A549 (cell line): Measurements from ENCODE around the gene UGT8. TPM values are rescaled to one million over a fixed set of nuclear protein-coding genes. Genes with fewer than 3 reads are reported as not detected.

Experiments
- ATAC-seq, 2 experiments: fragments of 200-7000 bp in 1 of 2; fragments of >200 bp in 1 of 2; cut with Nextera tagmentation in 1 of 2; cut with Tn5 transposase in 1 of 2; 3 replicates each; pipeline versions ENCODE4 v1.8.0 to v1.9.1; 2018 to 2020; ENCODE audit warnings: mild to moderate bottlenecking in 1 of 2, moderate library complexity in 1 of 2
- CTCF ChIA-PET: fragments of 300-600 bp; sonication (Branson Sonifier 250); formaldehyde crosslinking; extraction: SDS; loops from one replicate; lab custom pipeline; 2021; ENCODE audit warnings: antibody characterized with exemption, inconsistent platforms; lab: Yijun Ruan, JAX
- POLR2A ChIA-PET: fragments of 350-600 bp; formaldehyde crosslinking; extraction: SDS; loops from one replicate; lab custom pipeline; 2021; ENCODE audit warnings: antibody characterized with exemption, inconsistent platforms; lab: Yijun Ruan, JAX
- DNase-seq, 2 experiments: peaks; one replicate each; pipeline versions ENCODE4 v3.0.0 to v3.0.0-alpha.2; 2011 to 2016; ENCODE audit warnings: low read depth in 1 of 2, low spot score in 1 of 2
- FAIRE-seq: peaks from 2 replicates; lab custom pipeline; 2011; peaks lifted over from hg19 to GRCh38; lab: Jason Lieb, UNC
- H3K27ac ChIP-seq, 2 experiments: fragments of >200 bp; sonication (Bioruptor Twin); formaldehyde crosslinking; 3 replicates each; pipeline ENCODE4 v1.5.1; 2016 to 2017
- H3K4me1 ChIP-seq: fragments of >200 bp; sonication (Bioruptor Twin); formaldehyde crosslinking; 3 replicates; pipeline ENCODE4 v1.6.1; 2016
- H3K4me2 ChIP-seq: fragments of >200 bp; sonication (Bioruptor Twin); formaldehyde crosslinking; 3 replicates; pipeline ENCODE4 v1.6.1; 2016
- H3K4me3 ChIP-seq: fragments of >200 bp; sonication (Bioruptor Twin); formaldehyde crosslinking; 3 replicates; pipeline ENCODE4 v1.5.1; 2016
- H3K9me3 ChIP-seq: fragments of >200 bp; sonication (Bioruptor Twin); formaldehyde crosslinking; 3 replicates; pipeline ENCODE4 v1.6.1; 2016
- BHLHE40 ChIP-seq: IDR thresholded peaks from 2 replicates; pipeline ENCODE4 v1.6.1; 2012; ENCODE audit warnings: low read depth, low read length, inconsistent platforms
- CBX8 ChIP-seq: fragments of 200-600 bp; sonication (generic); IDR thresholded peaks from 2 replicates; pipeline ENCODE4 v1.6.1; 2016
- CEBPB ChIP-seq, 2 experiments: fragments of >200 bp in 1 of 2; sonication (Bioruptor Twin) in 1 of 2; formaldehyde crosslinking in 1 of 2; IDR thresholded peaks; 2 replicates each; pipeline ENCODE4 v1.6.1; 2012 to 2016
- CHD2 ChIP-seq: fragments of 150-350 bp; IDR thresholded peaks from 2 replicates; pipeline ENCODE4 v1.6.1; 2014; ENCODE audit warnings: low read length; ENCODE audit not compliant: partially characterized antibody
- CHD4 ChIP-seq: fragments of 200-600 bp; sonication (generic); IDR thresholded peaks from 2 replicates; pipeline ENCODE4 v1.6.1; 2016; ENCODE audit warnings: antibody characterized with exemption, mild to moderate bottlenecking, borderline replicate concordance
- ESRRA ChIP-seq: fragments of 150-350 bp; IDR thresholded peaks from 2 replicates; pipeline ENCODE4 v1.6.1; 2014; ENCODE audit warnings: mild to moderate bottlenecking, low read length, borderline replicate concordance
- FOSB ChIP-seq: fragments of 250-450 bp; sonication (Bioruptor Pico); IDR thresholded peaks from 2 replicates; pipeline ENCODE4 v1.5.0; 2020; ENCODE audit warnings: mild to moderate bottlenecking, moderate library complexity
- FOSL2 ChIP-seq, 2 experiments: fragments of 450-650 bp in 1 of 2; fragments of >200 bp in 1 of 2; sonication (Bioruptor Twin) in 1 of 2; formaldehyde crosslinking; IDR thresholded peaks; 2 replicates each; pipeline versions ENCODE4 v1.5.0 to v1.6.1; 2016 to 2020; ENCODE audit warnings: mild to moderate bottlenecking in 1 of 2, moderate library complexity in 1 of 2
- HDAC2 ChIP-seq: fragments of 200-600 bp; sonication (generic); IDR thresholded peaks from 2 replicates; pipeline ENCODE4 v1.6.1; 2016
- HOXB5 ChIP-seq: fragments of 250-450 bp; sonication (Bioruptor Pico); IDR thresholded peaks from 2 replicates; pipeline ENCODE4 v1.5.0; 2020; ENCODE audit warnings: mild to moderate bottlenecking, moderate library complexity
- JUN ChIP-seq, 2 experiments: fragments of >200 bp; sonication (Bioruptor Twin); formaldehyde crosslinking; IDR thresholded peaks; 2 replicates in 1 of 2; 3 replicates in 1 of 2; pipeline ENCODE4 v1.6.1; 2016 to 2017
- JUNB ChIP-seq: fragments of >200 bp; sonication (Bioruptor Twin); formaldehyde crosslinking; IDR thresholded peaks from 2 replicates; pipeline ENCODE4 v1.6.1; 2016
- MAZ ChIP-seq: fragments of 150-350 bp; IDR thresholded peaks from 2 replicates; pipeline ENCODE4 v1.6.1; 2014; ENCODE audit warnings: antibody characterized with exemption, low read depth, low read length, borderline replicate concordance
- MYC ChIP-seq: IDR thresholded peaks from 2 replicates; pipeline ENCODE4 v1.6.1; 2012; ENCODE audit warnings: mild to moderate bottlenecking, inconsistent platforms, low read length, improper control_type of control experiment, borderline replicate concordance
- POLR2A ChIP-seq: IDR thresholded peaks from 2 replicates; pipeline ENCODE4 v1.6.1; 2012; ENCODE audit warnings: mild to moderate bottlenecking, low read length
- RARB ChIP-seq: fragments of 250-450 bp; sonication (Bioruptor Pico); IDR thresholded peaks from 2 replicates; pipeline ENCODE4 v1.8.0; 2021; ENCODE audit warnings: mild to moderate bottlenecking, moderate library complexity
- RNF2 ChIP-seq: fragments of 200-600 bp; sonication (generic); IDR thresholded peaks from 2 replicates; pipeline ENCODE4 v1.6.1; 2016; ENCODE audit warnings: low read depth, mild to moderate bottlenecking, antibody characterized with exemption, moderate library complexity, borderline replicate concordance
- TFCP2L1 ChIP-seq: fragments of 250-450 bp; sonication (Bioruptor Pico); IDR thresholded peaks from 2 replicates; pipeline ENCODE4 v1.5.0; 2021; ENCODE audit warnings: mild to moderate bottlenecking
- ZC3H11A ChIP-seq: fragments of 450-650 bp; IDR thresholded peaks from 2 replicates; pipeline ENCODE4 v1.6.1; 2014; ENCODE audit warnings: antibody characterized with exemption, mild to moderate bottlenecking
- ZFP36 ChIP-seq: fragments of 450-650 bp; IDR thresholded peaks from 2 replicates; pipeline ENCODE4 v1.6.1; 2014; ENCODE audit warnings: borderline replicate concordance; ENCODE audit not compliant: partially characterized antibody
- WGBS: methylation state at CpG from one replicate; pipeline ENCODE4 v1.1.6; 2017; ENCODE audit errors: missing lambda C conversion rate; 5-methylcytosine and 5-hydroxymethylcytosine counted together
- polyA plus RNA-seq, 4 experiments: library from polyadenylated mRNA; depleted of rRNA in 3 of 4; stranded (reverse); fragments of >200 nt; fragmentation: RNase III in 1 of 4; extraction: RNeasy Plus Mini Kit Qiagen cat#74134 plus additional on column Dnase treatment in 1 of 4; gene quantifications; 2 replicates in 3 of 4; 3 replicates in 1 of 4; pipeline ENCODE4 v1.2.3, GENCODE V29; 2011 to 2017
- TF ChIP-seq, protein P1 (sequence below): IDR thresholded peaks from 2 replicates; pipeline ENCODE4 v1.6.1; 2012
- TF ChIP-seq, protein P2 (sequence below): fragments of 250-450 bp; sonication (Bioruptor Pico); IDR thresholded peaks from 2 replicates; pipeline ENCODE4 v1.5.0; 2020; ENCODE audit warnings: low read depth, mild to moderate bottlenecking, moderate library complexity
- TF ChIP-seq, protein P3 (sequence below): fragments of 250-450 bp; sonication (Bioruptor Pico); IDR thresholded peaks from 2 replicates; pipeline ENCODE4 v1.5.0; 2021; ENCODE audit warnings: mild to moderate bottlenecking, moderate library complexity, borderline replicate concordance
- TF ChIP-seq, protein P4 (sequence below): fragments of 200-600 bp; sonication (generic); IDR thresholded peaks from 2 replicates; pipeline ENCODE4 v1.6.1; 2016; ENCODE audit warnings: antibody characterized with exemption, mild to moderate bottlenecking, moderate library complexity

Gene UGT8
- polyA plus RNA-seq, 2 of the 4 experiments (the other 2 are of a cell fraction) = 0.04 to 0.06 TPM

DNA sequence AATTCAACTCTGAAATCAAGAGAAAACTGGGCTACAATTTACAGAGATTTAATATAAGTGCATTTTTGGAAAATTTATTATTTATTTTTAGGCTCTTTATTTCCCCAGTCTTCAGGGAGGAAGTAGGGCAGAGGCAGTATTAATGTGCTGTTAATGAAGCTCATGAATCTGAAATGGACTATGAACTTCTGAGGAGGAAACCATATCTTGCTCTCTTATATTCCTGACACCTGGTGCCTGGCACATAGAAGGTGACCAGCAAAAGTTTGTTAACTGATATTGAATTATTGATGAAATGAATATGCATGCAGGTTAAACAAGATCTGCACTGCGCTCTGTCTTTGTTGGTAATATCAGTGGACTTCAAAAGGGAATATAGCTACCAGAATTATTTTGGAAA, 55.1 kb downstream of the UGT8 start:
- FAIRE-seq = no peak

DNA sequence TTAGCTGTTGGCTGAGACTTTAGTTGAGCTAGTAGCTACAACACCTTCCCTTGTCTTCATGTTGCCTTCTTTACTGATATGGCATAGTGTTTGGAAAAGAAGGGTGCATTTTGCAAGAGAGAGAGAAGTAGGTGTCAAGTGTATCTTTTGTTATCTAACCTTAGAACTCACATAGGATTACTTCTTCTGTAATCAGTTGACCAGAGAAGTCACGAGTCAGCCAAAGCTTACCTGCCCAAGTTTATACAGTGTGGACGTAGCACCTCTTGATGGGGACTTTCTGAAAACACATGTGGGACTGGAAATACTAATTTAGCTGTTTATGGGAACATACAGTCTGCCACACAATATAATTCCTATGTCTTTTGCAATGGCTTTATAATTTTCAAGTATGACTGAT, 56.0 kb downstream of the UGT8 start:
- DNase-seq (no peak), ATAC-seq (no peak), FAIRE-seq (no peak)
- no peaks in the 10 kb centered on the region for H3K4me1 ChIP-seq
- H3K27ac ChIP-seq = no peak overlapping the region
- WGBS = 0% methylated on average over 2 of the region's 2 CpGs
- no peak overlapping the region for H3K4me2 ChIP-seq
- ChIA-PET POLR2A (no interaction called here), CTCF (no interaction called here)
- H3K4me3 ChIP-seq = no peak overlapping the region
- no peak for TF ChIP-seq JUNB
- no peak for TF ChIP-seq FOSL2 (IDR thresholded peaks at IDR 0.05)
- TF ChIP-seq FOSL2 (CRISPR knock-in tag; IDR thresholded peaks at IDR 0.05) = no peak
- TF ChIP-seq TFCP2L1 = no peak
- no peak for TF ChIP-seq ZFP36
- TF ChIP-seq CEBPB (IDR thresholded peaks at IDR 0.05) = no peak
- TF ChIP-seq MAZ = no peak
- no peak for TF ChIP-seq CBX8
- TF ChIP-seq, protein P1, sequence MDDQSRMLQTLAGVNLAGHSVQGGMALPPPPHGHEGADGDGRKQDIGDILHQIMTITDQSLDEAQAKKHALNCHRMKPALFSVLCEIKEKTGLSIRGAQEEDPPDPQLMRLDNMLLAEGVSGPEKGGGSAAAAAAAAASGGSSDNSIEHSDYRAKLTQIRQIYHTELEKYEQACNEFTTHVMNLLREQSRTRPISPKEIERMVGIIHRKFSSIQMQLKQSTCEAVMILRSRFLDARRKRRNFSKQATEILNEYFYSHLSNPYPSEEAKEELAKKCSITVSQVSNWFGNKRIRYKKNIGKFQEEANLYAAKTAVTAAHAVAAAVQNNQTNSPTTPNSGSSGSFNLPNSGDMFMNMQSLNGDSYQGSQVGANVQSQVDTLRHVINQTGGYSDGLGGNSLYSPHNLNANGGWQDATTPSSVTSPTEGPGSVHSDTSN = no peak
- TF ChIP-seq JUN (IDR thresholded peaks at IDR 0.05) = no peak
- TF ChIP-seq MYC = no peak
- TF ChIP-seq, protein P2, sequence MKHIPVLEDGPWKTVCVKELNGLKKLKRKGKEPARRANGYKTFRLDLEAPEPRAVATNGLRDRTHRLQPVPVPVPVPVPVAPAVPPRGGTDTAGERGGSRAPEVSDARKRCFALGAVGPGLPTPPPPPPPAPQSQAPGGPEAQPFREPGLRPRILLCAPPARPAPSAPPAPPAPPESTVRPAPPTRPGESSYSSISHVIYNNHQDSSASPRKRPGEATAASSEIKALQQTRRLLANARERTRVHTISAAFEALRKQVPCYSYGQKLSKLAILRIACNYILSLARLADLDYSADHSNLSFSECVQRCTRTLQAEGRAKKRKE = no peak
- TF ChIP-seq ESRRA = no peak
- TF ChIP-seq HDAC2 = no peak
- TF ChIP-seq CHD2 = no peak
- TF ChIP-seq RARB (CRISPR knock-in tag) = no peak
- TF ChIP-seq ZC3H11A = no peak
- TF ChIP-seq HOXB5 (CRISPR knock-in tag) = no peak
- no peak for TF ChIP-seq FOSB
- no peak for TF ChIP-seq POLR2A
- no peaks in the 10 kb centered on the region for H3K9me3 ChIP-seq

More for the DNA sequence above, 55.1 kb downstream of the UGT8 start:
- Histone ChIP-seq H3K27ac (no peak overlapping the region), H3K4me1 (no peaks in the 10 kb centered on the region), H3K9me3 (no peaks in the 10 kb centered on the region), H3K4me3 (no peak overlapping the region), H3K4me2 (no peak overlapping the region)
- ATAC-seq (no peak), DNase-seq (no peak)
- 12% methylated on average over 1 of the region's 1 CpG for WGBS
- TF ChIP-seq BHLHE40 = no peak
- TF ChIP-seq, protein P3, sequence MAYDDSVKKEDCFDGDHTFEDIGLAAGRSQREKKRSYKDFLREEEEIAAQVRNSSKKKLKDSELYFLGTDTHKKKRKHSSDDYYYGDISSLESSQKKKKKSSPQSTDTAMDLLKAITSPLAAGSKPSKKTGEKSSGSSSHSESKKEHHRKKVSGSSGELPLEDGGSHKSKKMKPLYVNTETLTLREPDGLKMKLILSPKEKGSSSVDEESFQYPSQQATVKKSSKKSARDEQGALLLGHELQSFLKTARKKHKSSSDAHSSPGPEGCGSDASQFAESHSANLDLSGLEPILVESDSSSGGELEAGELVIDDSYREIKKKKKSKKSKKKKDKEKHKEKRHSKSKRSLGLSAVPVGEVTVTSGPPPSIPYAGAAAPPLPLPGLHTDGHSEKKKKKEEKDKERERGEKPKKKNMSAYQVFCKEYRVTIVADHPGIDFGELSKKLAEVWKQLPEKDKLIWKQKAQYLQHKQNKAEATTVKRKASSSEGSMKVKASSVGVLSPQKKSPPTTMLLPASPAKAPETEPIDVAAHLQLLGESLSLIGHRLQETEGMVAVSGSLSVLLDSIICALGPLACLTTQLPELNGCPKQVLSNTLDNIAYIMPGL (CRISPR knock-in tag) = no peak
- no peak for TF ChIP-seq CHD4
- TF ChIP-seq RARB (CRISPR knock-in tag) = no peak
- TF ChIP-seq RNF2 = no peak
- TF ChIP-seq, protein P1 = no peak
- TF ChIP-seq, protein P4, sequence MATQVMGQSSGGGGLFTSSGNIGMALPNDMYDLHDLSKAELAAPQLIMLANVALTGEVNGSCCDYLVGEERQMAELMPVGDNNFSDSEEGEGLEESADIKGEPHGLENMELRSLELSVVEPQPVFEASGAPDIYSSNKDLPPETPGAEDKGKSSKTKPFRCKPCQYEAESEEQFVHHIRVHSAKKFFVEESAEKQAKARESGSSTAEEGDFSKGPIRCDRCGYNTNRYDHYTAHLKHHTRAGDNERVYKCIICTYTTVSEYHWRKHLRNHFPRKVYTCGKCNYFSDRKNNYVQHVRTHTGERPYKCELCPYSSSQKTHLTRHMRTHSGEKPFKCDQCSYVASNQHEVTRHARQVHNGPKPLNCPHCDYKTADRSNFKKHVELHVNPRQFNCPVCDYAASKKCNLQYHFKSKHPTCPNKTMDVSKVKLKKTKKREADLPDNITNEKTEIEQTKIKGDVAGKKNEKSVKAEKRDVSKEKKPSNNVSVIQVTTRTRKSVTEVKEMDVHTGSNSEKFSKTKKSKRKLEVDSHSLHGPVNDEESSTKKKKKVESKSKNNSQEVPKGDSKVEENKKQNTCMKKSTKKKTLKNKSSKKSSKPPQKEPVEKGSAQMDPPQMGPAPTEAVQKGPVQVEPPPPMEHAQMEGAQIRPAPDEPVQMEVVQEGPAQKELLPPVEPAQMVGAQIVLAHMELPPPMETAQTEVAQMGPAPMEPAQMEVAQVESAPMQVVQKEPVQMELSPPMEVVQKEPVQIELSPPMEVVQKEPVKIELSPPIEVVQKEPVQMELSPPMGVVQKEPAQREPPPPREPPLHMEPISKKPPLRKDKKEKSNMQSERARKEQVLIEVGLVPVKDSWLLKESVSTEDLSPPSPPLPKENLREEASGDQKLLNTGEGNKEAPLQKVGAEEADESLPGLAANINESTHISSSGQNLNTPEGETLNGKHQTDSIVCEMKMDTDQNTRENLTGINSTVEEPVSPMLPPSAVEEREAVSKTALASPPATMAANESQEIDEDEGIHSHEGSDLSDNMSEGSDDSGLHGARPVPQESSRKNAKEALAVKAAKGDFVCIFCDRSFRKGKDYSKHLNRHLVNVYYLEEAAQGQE = no peak
- POLR2A ChIA-PET = no interaction called here
- CTCF ChIA-PET = no interaction called here
